GM13977 (cell line): ENCODE measurements around the gene FHL5.
A peak's percentile ranks its signal among the peaks of the same experiment; 100 is the strongest.
"Not testable (repeated sequence)": the region's sequence is repeated elsewhere in the genome, so short reads cannot be mapped to it uniquely, and the experiment has no call there.

Source experiments
- DNase-seq: peaks from one replicate; pipeline ENCODE4 v3.0.0; 2012; ENCODE audit warnings: low spot score
- in situ Hi-C: fragments of 300-500 bp; cut with MboI; formaldehyde crosslinking; loops from one replicate; pipeline ENCODE4 v1.12.0; 2022; ENCODE audit warnings: low sequenced_read_pairs, low pct_unique_long_range_greater_than_20kb, mixed read lengths, inconsistent platforms; ENCODE audit not compliant: unreplicated experiment
- TF ChIP-seq, protein P1 (sequence below): IDR thresholded peaks from 2 replicates; pipeline ENCODE4 v1.5.1; 2012; ENCODE audit warnings: mild to moderate bottlenecking, control low read depth; ENCODE audit not compliant: insufficient read depth; ENCODE audit errors: extremely low read depth, missing control alignments

Gene FHL5

DNA sequence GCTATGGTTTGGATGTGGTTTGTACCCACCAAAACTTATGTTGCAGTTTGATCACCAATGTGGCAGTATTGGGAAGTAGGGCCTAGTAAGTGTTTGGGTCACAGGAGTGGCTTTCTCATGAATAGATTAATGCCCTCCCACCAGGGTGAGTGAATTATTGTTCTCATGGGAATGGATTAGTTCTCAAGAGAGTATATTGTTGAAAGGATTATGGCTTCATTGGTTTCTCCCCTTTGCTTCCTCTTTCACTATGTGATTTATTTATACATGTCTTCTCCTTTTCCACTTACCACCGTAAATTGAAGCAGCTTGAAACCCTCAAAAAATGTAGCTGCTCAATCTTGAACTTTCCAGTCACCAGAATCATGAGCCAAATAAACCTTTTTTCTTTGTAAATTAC is 30.5 kb upstream of the FHL5 start:
- in situ Hi-C loops: loop anchor here (25.0 kb wide), 1 partner anchor 530 kb away; no protein-coding TSS in a partner anchor
- DNase-seq: no peak
- TF ChIP-seq, protein P1, sequence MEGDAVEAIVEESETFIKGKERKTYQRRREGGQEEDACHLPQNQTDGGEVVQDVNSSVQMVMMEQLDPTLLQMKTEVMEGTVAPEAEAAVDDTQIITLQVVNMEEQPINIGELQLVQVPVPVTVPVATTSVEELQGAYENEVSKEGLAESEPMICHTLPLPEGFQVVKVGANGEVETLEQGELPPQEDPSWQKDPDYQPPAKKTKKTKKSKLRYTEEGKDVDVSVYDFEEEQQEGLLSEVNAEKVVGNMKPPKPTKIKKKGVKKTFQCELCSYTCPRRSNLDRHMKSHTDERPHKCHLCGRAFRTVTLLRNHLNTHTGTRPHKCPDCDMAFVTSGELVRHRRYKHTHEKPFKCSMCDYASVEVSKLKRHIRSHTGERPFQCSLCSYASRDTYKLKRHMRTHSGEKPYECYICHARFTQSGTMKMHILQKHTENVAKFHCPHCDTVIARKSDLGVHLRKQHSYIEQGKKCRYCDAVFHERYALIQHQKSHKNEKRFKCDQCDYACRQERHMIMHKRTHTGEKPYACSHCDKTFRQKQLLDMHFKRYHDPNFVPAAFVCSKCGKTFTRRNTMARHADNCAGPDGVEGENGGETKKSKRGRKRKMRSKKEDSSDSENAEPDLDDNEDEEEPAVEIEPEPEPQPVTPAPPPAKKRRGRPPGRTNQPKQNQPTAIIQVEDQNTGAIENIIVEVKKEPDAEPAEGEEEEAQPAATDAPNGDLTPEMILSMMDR: no peak

DNA sequence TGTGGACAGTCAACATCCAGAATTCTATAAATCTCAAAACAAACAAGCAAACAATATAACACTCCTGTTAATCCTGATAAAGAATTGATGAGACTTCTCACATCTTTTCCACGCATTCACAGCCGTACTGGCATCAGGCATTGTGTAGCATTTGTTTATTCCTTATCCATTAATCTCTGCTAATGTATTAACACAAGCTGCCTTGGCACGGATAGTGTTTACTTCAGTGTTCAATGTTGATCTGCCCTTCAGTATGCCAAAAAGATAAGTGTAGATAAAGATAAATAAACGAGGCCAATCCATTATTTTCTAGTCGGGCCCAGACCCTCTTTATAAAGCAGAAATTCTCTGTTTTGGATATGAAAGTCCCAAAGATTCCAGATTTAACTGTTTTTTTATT is 25.2 kb upstream of the FHL5 start:
- TF ChIP-seq, protein P1: no peak
- DNase-seq: no peak
- in situ Hi-C loops: loop anchor here (25.0 kb wide), 1 partner anchor 525 kb away; no protein-coding TSS in a partner anchor

DNA sequence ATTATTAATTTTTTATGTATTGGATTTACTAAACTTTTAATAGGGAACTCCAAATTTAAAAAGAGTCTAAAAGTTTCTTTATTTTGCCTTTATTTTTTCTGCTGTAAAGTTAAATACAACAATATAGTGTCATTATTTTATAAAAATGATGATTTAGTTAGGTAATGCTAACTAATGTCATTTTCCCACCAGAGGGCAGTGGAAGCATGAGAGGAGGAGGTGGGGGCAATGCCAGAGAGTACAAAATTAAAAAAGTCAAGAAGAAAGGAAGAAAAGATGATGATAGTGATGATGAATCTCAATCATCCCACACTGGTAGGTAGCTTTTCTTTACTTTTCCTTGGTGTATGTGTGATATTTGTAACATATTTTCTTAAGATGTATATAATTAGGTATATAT is 20.2 kb upstream of the FHL5 start:
- in situ Hi-C loops: loop anchor here (25.0 kb wide), 1 partner anchor 520 kb away; no protein-coding TSS in a partner anchor
- no peak for DNase-seq
- TF ChIP-seq, protein P1: peak; percentile 46

DNA sequence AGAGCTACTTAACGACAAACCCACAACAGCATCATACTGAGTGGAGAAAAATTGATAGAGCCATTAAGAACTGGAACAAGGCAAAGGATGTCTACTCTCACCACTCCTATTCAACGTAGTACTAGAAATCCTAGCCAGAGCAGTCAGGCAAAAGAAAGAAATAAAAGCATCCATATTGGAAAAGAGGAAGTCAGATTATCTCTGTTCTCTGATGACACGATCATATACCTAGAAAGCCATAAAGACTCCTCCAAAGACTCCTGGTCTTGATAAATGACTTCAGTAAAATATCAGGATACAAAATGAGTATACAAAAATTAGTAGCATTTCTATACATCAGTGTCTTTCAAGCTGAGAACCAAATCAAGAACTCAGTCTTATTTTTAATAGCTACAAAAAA is 17.0 kb upstream of the FHL5 start:
- TF ChIP-seq, protein P1: no peak
- in situ Hi-C loops: loop anchor here (25.0 kb wide), 1 partner anchor 516 kb away; no protein-coding TSS in a partner anchor
- no peak for DNase-seq

DNA sequence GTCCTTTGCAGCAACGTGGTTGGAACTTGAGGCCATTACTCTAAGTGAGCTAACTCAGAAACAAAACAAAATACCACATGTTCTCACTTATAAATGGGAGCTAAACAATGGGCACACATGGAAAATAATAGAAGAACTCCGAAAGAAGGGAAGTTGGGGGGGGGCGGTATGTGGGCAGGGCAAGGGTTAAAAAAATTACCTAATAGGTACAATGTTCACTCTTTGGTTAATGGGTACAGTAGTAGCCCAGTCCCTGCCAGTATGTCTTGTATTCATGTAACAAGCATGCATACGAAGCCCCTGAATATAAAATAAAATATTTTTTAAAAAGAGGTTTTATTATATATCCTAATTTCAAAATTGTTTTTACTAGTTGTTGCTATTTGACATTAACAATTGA is 15.3 kb upstream of the FHL5 start:
- DNase-seq: no peak
- TF ChIP-seq, protein P1: no peak
- in situ Hi-C loops: loop anchor here (25.0 kb wide), 1 partner anchor 515 kb away; no protein-coding TSS in a partner anchor

DNA sequence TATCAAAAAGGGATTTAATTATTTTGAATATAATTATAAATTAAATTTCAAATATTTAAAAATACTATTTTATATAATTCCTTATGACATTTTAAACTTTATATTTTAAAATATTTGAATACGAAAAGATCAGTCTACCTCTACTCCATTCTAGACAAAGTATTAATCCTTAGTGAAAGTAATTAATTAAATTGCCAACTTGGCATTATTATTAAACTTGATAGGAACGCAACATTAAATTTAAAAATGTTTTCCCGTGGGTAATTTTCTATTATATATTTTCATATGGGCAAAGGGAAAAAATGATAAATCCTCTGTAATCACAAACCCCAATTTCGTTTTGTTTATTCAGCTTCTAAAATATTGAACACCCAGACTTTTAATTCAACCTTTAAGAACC is 8.4 kb upstream of the FHL5 start:
- DNase-seq: no peak
- TF ChIP-seq, protein P1: no peak
- in situ Hi-C loops: no loop called here

DNA sequence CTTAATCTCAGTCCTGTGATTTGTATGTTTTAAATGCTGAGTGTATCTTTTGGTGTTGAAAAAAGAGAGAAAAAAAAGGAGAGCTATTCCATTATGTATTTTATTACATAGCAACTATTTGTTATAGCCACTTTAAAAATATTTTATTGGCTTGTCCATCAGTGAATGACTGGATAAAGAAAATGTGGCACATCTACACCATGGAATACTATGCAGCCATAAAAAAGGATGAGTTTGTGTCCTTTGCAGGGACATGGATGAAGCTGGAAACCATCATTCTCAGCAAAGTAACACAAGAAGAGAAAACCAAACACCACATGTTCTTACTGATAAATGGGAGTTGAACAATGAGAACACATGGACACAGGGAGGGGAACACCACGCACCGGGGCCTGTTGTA is 3.2 kb upstream of the FHL5 start:
- in situ Hi-C loops, DNase-seq: not testable (repeated sequence)
